SH-SY5Y (cell line): Measurements from ENCODE around the gene UCHL3.

Experiments used
- GATA2 ChIP-seq: IDR thresholded peaks from 2 replicates; pipeline ENCODE4 v1.6.1; 2011; ENCODE audit warnings: mild to moderate bottlenecking, low read depth, low read length
- GATA3 ChIP-seq: IDR thresholded peaks from 2 replicates; pipeline ENCODE4 v1.6.1; 2011; ENCODE audit warnings: low read depth, mild to moderate bottlenecking, low read length, moderate library complexity

DNA sequence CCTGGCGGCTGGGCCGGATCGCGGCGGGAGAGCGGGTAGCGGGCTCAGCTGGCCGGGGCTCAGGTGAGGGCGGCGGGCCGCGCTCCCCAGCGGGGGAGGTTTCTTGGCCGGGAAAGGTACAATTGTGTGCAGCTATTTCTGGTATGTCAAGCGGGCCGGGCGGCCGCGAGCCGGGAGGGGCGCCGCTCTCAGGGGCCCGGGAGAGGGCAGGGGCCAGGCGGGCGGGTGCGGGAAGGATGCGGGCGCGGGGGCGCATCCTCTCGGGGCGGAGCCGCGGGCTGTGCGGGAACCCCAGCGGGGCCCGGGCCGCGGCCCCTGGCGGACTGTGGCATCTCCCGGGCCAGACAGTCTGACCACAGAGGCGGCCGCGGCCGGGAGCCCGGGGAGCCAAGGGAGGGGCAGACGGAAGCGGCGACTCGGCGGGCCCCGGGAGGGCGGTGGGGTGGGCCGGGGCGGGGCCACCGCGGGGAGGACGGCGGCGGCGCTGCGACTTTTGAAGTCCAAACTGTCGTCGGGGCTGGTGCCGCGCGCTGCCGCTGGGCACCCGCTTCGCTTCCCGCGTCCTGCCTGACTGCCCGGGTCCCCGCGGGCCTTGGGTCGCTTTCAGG is 86.3 kb downstream of the UCHL3 start, which contains the start of gene LMO7:
- no peak for TF ChIP-seq GATA3
- TF ChIP-seq GATA2, result no peak
